OCI-LY3 (cell line): ENCODE results near the gene ANKRD11.

Experiments
- H2AFZ ChIP-seq: fragments of 200-600, 300-600 bp; shearing (Covaris generic); 2 replicates; pipeline ENCODE4 v1.6.0; 2014; ENCODE audit warnings: antibody characterized with exemption, low read depth, low read length
- H3K27ac ChIP-seq: fragments of 200-600, 300-600 bp; sonication (generic); 2 replicates; pipeline ENCODE4 v1.5.1; 2014; ENCODE audit warnings: mild to moderate bottlenecking, low read length, moderate library complexity, mixed read lengths
- H3K27me3 ChIP-seq: fragments of 200-600, 300-600 bp; sonication (generic); 2 replicates; pipeline ENCODE4 v1.6.1; 2014; ENCODE audit warnings: low read depth, low read length, mixed read lengths
- H3K36me3 ChIP-seq: fragments of 200-600, 300-600 bp; sonication (generic); replicated peaks from 2 replicates; pipeline ENCODE3; 2014; ENCODE audit warnings: low read depth, low read length, mixed read lengths
- H3K4me1 ChIP-seq: fragments of 300-600, 200-600 bp; sonication (generic); 2 replicates; pipeline ENCODE4 v1.6.1; 2014; ENCODE audit warnings: low read length, mixed read lengths
- H3K4me2 ChIP-seq: fragments of 200-600, 300-600 bp; sonication (generic); 2 replicates; pipeline ENCODE4 v1.6.1; 2014; ENCODE audit warnings: low read length, mixed read lengths
- H3K4me3 ChIP-seq: fragments of 300-600, 200-600 bp; sonication (generic); 2 replicates; pipeline ENCODE4 v1.5.1; 2014; ENCODE audit warnings: antibody characterized with exemption, mild to moderate bottlenecking, low read length, moderate library complexity
- H3K79me2 ChIP-seq: fragments of 300-600, 200-600 bp; shearing (Covaris generic); 2 replicates; pipeline ENCODE4 v1.6.1; 2014; ENCODE audit warnings: mild to moderate bottlenecking, low read length, mixed read lengths
- H3K9ac ChIP-seq: fragments of 300-600, 200-600 bp; shearing (Covaris generic); 2 replicates; pipeline ENCODE4 v1.6.0; 2014; ENCODE audit warnings: mild to moderate bottlenecking, low read length, moderate library complexity
- H3K9me3 ChIP-seq: fragments of 200-600, 300-600 bp; shearing (Covaris generic); 2 replicates; pipeline ENCODE4 v1.6.1; 2014; ENCODE audit warnings: low read length, mixed read lengths; ENCODE audit not compliant: insufficient read depth
- H4K20me1 ChIP-seq: fragments of 200-600, 300-600 bp; sonication (generic); 2 replicates; pipeline ENCODE4 v1.6.1; 2016; ENCODE audit warnings: low read length, mixed read lengths; ENCODE audit not compliant: insufficient read depth
- CTCF ChIP-seq: fragments of 200-600, 300-600 bp; sonication (generic); IDR thresholded peaks from 2 replicates; pipeline ENCODE4 v1.5.1; 2014; ENCODE audit warnings: antibody characterized with exemption, low read length, low read depth
- EZH2phosphoT487 ChIP-seq: fragments of 200-600 bp; shearing (Covaris generic); IDR thresholded peaks from 2 replicates; pipeline ENCODE4 v1.6.1; 2018; ENCODE audit warnings: antibody characterized with exemption, mixed run types, low read depth

The ANKRD11 gene

GRCh38 chr16:89380681-89381080, 109.7 kb downstream of the ANKRD11 start:
- Histone ChIP-seq H3K27me3 (no peaks in the 10 kb centered on the region), H3K36me3 (peaks cover 22% of the 10 kb centered on the region), H3K79me2 (peaks cover 100% of the 10 kb centered on the region), H3K4me1 (no peaks in the 10 kb centered on the region), H3K4me3 (no peak overlapping the region), H4K20me1 (peaks cover 98% of the 10 kb centered on the region), H3K9me3 (no peaks in the 10 kb centered on the region), H3K9ac (no peak overlapping the region), H3K4me2 (no peak overlapping the region), H3K27ac (no peak overlapping the region), H2AFZ (no peak overlapping the region)
- TF ChIP-seq EZH2phosphoT487 (no peak), CTCF (no peak)

DNA sequence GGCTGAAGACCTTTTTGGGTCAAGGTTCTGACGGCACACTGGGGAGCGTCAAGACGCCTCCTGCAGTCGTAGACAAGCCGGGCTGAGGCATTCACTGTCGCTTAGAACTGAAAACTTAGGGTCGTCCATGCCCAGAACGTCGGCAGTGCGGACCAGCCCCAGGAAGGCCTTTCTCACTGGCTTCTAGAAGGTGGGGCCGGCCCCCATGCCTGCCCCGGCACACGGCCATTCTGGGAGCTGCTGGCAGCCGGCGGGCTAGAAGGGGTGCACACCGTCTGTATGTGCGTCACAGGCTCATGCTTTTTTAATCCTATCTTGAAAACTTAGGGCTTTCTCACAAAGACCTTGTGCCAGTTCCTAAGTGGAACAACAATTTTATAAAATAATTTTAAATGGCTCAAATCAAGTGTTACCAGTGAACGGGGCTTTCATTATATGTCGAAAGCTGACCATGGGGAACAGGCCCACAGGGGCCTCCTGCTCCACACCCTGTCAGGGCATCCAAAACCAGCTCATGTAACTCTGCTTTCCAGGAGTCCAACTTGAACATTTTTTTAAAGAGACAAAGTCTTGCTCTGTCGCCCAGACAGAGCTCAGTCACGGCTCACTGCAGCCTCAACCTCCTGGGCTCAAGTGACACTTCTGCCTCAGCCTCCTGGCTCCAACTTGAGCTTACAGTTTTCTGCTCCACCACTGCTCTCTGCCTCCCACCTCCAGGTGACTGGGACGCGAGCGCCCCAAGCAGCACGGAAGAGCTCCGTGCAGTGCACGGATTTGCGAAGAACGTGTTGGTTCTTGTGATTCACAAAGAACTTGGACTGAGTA, 111.2 kb downstream of the ANKRD11 start:
- H4K20me1 ChIP-seq = peaks cover 98% of the 10 kb centered on the region
- TF ChIP-seq CTCF (no peak), EZH2phosphoT487 (no peak)

DNA sequence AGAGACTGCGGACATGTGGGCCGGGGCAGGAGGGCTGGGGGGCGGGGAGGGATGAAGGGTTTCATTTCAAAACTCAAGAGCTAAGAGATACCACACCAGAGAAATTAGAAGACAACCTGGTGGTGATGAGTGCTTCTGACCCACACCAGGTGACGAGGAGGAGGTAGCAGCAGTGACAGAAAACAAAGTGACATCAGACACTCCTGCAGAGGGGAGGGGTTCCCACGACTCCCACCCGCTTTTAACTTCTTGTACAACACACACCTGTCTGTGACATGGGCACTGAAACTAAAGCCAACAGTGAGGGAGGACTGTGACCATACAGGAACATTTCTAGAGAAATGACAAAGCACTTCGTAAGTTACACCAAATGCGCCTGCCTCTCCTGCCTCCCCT, 112.9 kb downstream of the ANKRD11 start:
- Histone ChIP-seq H3K79me2 (peaks cover 100% of the 10 kb centered on the region), H3K4me1 (peaks cover 9% of the 10 kb centered on the region), H2AFZ (no peak overlapping the region), H3K9ac (no peak overlapping the region), H3K4me2 (no peak overlapping the region), H3K4me3 (no peak overlapping the region), H3K9me3 (no peaks in the 10 kb centered on the region), H3K27me3 (no peaks in the 10 kb centered on the region), H3K36me3 (peaks cover 30% of the 10 kb centered on the region), H3K27ac (no peak overlapping the region), H4K20me1 (peaks cover 98% of the 10 kb centered on the region)
- TF ChIP-seq EZH2phosphoT487 (no peak), CTCF (no peak)

More for the DNA sequence above, 111.2 kb downstream of the ANKRD11 start:
- Histone ChIP-seq H3K4me2 (no peak overlapping the region), H3K27ac (no peak overlapping the region), H3K36me3 (peaks cover 22% of the 10 kb centered on the region), H3K4me3 (no peak overlapping the region), H3K79me2 (peaks cover 100% of the 10 kb centered on the region), H2AFZ (no peak overlapping the region), H3K27me3 (no peaks in the 10 kb centered on the region), H3K4me1 (peaks cover 9% of the 10 kb centered on the region), H3K9me3 (no peaks in the 10 kb centered on the region), H3K9ac (no peak overlapping the region)

DNA sequence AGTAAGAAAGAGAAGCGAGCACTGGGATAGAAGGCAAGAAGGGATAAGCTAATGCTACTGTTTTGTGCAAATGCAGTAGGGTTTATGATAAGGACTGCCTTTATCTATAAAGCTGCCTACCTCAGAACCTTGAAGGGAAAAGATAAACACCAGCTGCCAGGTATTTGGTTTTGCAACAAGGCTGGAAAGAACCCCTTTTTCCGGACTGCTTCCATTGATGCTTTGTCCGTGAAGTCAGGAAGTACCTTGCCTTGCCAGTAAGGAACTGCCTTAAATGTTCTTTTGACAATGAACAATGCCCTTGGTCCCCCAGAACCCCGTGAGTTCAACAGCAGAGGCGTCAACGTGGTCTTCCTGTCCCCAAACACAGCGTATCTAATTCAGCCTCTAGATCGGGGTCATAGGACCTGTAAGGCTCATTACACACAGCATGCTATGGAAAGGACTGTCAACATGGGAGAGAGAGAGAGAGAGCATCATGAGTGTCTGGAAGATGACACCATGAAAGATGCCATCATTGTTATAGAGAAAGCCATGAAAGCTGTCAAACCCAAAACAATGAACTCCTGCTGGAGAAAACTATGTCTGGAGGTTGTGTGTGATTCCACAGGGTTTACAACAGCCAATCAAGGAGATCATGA, 113.4 kb downstream of the ANKRD11 start:
- H3K9me3 ChIP-seq = no peaks in the 10 kb centered on the region
- TF ChIP-seq EZH2phosphoT487 = no peak
- H3K36me3 ChIP-seq = peaks cover 31% of the 10 kb centered on the region
- peaks cover 99% of the 10 kb centered on the region for H4K20me1 ChIP-seq
- no peaks in the 10 kb centered on the region for H3K27me3 ChIP-seq
- H3K27ac ChIP-seq = no peak overlapping the region
- peaks cover 100% of the 10 kb centered on the region for H3K79me2 ChIP-seq
- H2AFZ ChIP-seq = no peak overlapping the region
- no peak overlapping the region for H3K9ac ChIP-seq
- peaks cover 9% of the 10 kb centered on the region for H3K4me1 ChIP-seq
- no peak overlapping the region for H3K4me2 ChIP-seq
- no peak overlapping the region for H3K4me3 ChIP-seq
